SJSA1 (cell line): ENCODE results near the gene UBE2D2. TPM values are rescaled to one million over a fixed set of nuclear protein-coding genes. Genes with fewer than 3 reads are reported as not detected.

ENCODE experiments used
- DNase-seq, 2 experiments: peaks; one replicate each; pipeline ENCODE4 v3.0.0-alpha.2; 2015 to 2020; ENCODE audit warnings: low spot score in 2 of 2, low read depth in 1 of 2
- H3K27ac ChIP-seq: fragments of 250-450 bp; sonication (Bioruptor Pico); 2 replicates; pipeline ENCODE4 v1.5.1; 2020; ENCODE audit warnings: mild to moderate bottlenecking, moderate library complexity
- H3K27me3 ChIP-seq: fragments of 250-450 bp; sonication (Bioruptor Pico); replicated peaks from 2 replicates; pipeline ENCODE4 v1.5.1; 2020; ENCODE audit warnings: mild to moderate bottlenecking, moderate library complexity
- H3K36me3 ChIP-seq: fragments of 250-450 bp; sonication (Bioruptor Pico); 2 replicates; pipeline ENCODE4 v1.5.1; 2020; ENCODE audit warnings: mild to moderate bottlenecking
- H3K4me1 ChIP-seq: fragments of 250-450 bp; sonication (Bioruptor Pico); replicated peaks from 2 replicates; pipeline ENCODE4 v1.6.1; 2021; ENCODE audit warnings: mild to moderate bottlenecking
- H3K4me3 ChIP-seq: fragments of 250-450 bp; sonication (Bioruptor Pico); 2 replicates; pipeline ENCODE4 v1.5.1; 2020; ENCODE audit warnings: mild to moderate bottlenecking
- H3K9me3 ChIP-seq: fragments of 250-450 bp; sonication (Bioruptor Pico); replicated peaks from 2 replicates; pipeline ENCODE4 v1.5.1; 2020; ENCODE audit warnings: mild to moderate bottlenecking
- total RNA-seq: library from RNA; depleted of rRNA; stranded (reverse); fragments of >200 nt; shearing (Covaris generic); gene quantifications from 2 replicates; pipeline ENCODE4 v1.2.3, GENCODE V29; 2014

Gene UBE2D2
- total RNA-seq, 1 experiment from 2014 or later = 159 TPM

- Histone ChIP-seq H3K27ac (no peak overlapping the region), H3K9me3 (no peaks in the 10 kb centered on the region), H3K4me3 (no peak overlapping the region), H3K27me3 (no peaks in the 10 kb centered on the region), H3K4me1 (peaks cover 40% of the 10 kb centered on the region), H3K36me3 (no peaks in the 10 kb centered on the region)
- DNase-seq = peak in 1 of 2 experiments; percentile 41
Measured at GRCh38 chr5:139638736-139639618, 77.8 kb downstream of the UBE2D2 start.

DNA sequence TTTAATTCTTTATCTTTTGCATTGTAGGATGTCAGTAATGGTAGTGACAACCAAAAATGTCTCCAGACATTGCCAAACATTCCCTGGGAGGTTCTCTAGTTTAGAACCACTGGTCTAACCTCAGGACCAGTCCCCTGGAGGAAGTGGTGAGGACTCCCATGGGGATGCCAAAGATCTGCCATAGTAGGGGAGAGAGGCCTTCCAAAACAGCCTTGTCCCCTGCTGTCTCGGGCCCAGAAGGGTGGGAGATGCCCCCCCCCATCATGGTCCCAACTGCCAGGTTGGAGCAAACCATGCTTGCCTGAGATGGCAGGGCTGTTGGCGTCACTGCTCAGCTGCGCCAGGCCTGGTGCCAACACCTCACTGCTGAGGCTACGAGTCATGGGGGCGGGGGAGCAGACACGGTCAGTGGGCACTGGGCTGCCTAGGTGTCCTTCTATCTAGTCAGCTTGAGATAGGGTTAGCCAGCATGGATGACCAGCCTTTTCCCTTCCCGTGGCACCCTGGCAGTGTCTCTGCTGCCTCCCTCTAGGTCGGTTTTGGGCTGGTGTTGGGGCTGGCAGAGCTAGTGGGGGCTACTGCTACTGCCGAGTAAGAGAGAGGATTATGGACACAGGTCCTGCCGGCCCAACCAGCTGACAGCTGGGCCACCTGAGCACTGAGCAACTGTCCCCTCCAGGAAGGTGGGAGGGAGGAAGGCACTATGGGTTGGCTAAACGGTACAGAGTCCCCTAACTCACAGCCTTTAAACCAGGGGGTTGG, 78.7 kb downstream of the UBE2D2 start:
- no peaks in the 10 kb centered on the region for H3K9me3 ChIP-seq
- no peaks in the 10 kb centered on the region for H3K36me3 ChIP-seq
- DNase-seq = peak in 1 of 2 experiments; percentile 60
- peaks cover 40% of the 10 kb centered on the region for H3K4me1 ChIP-seq
- no peaks in the 10 kb centered on the region for H3K27me3 ChIP-seq
- no peak overlapping the region for H3K27ac ChIP-seq
- H3K4me3 ChIP-seq = no peak overlapping the region

- peaks cover 35% of the 10 kb centered on the region for H3K4me1 ChIP-seq
Measured at GRCh38 chr5:139640421-139641115, 79.4 kb downstream of the UBE2D2 start.

GRCh38 chr5:139641116-139642080, 80.3 kb downstream of the UBE2D2 start:
- Histone ChIP-seq H3K36me3 (no peaks in the 10 kb centered on the region), H3K27ac (no peak overlapping the region), H3K4me1 (peaks cover 27% of the 10 kb centered on the region), H3K4me3 (no peak overlapping the region), H3K27me3 (no peaks in the 10 kb centered on the region), H3K9me3 (no peaks in the 10 kb centered on the region)
- DNase-seq = no peak

More at GRCh38 chr5:139640421-139641115, 79.4 kb downstream of the UBE2D2 start:
- DNase-seq = peak in 1 of 2 experiments; percentile 49
- H3K27me3 ChIP-seq = no peaks in the 10 kb centered on the region
- no peaks in the 10 kb centered on the region for H3K9me3 ChIP-seq
- H3K4me3 ChIP-seq = no peak overlapping the region
- H3K27ac ChIP-seq = no peak overlapping the region
- no peaks in the 10 kb centered on the region for H3K36me3 ChIP-seq

DNA sequence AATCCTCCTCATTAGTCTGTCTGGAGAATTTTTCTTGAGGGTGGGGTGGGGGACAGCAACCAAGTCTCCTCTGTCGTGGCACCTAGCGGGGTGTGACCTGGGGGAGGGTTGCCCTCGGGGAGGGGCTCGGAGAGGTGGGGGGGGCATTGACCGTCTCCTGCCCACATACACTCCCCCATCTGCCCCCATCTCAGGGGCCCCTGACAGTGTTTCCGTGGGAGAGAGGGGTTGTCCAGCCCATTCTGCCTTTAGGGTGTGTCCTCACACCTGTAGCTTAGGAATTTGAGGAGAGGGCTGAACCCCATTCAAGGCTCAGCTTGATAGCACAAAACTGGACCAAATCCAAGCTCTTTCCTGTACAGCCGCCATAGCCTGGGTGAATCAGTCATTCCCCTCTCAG, 81.1 kb downstream of the UBE2D2 start:
- Histone ChIP-seq H3K27me3 (no peaks in the 10 kb centered on the region), H3K4me3 (no peak overlapping the region), H3K36me3 (no peaks in the 10 kb centered on the region), H3K27ac (no peak overlapping the region), H3K4me1 (peaks cover 19% of the 10 kb centered on the region), H3K9me3 (no peaks in the 10 kb centered on the region)
- no peak for DNase-seq

DNA sequence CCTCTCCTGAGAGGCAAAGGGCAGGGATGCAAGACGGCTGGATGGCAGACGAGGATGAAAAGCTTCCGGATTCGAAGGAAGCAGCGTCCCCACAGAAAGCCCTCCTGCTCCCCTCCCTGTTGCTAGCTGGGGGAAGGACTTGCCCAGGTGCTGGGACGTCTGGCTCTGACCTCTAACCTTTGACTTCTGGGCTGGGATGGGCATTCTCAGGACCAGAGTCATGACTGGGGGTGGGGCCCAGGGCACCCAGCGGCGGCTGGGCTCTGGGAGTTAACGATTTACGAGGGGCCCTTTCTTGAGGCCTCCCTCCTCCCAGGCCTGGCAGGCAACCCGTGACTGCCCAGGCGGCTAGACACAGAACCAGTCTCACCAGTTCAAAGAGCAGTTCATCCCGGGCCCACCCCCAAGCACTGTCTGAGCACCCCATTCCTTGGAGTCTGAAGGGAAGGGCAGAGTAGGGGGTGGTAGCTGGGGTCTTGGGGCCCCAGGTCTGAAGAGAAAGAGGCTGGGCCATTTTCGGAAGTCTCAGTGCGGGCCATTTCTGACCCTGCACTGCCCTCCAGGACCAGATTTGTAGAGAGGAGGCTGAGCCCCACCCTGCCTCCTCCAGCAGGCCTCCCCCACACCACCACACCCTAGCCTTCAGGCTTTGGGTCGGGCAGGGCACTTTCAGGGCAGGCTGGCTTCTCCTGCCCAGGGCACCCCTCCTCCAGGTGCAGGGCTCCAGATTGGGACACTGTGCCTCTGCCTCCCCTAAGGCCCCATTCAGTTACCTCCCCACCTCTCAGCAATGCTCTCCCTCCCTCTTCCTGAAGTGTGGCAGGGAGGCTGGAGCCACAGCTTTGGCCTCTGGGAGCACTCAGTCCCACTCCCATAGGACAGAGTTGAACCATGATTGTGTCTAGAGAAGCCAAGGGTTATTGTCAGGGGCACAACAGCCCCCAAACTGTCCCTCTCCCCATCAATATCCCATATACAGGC, 82.0 kb downstream of the UBE2D2 start:
- Histone ChIP-seq H3K4me3 (no peak overlapping the region), H3K9me3 (no peaks in the 10 kb centered on the region), H3K36me3 (peaks cover under 1% of the 10 kb centered on the region), H3K27me3 (no peaks in the 10 kb centered on the region), H3K4me1 (peaks cover 16% of the 10 kb centered on the region), H3K27ac (no peak overlapping the region)
- peak in 1 of 2 experiments; percentile 50 for DNase-seq

- Histone ChIP-seq H3K4me1 (peaks cover 9% of the 10 kb centered on the region), H3K9me3 (no peaks in the 10 kb centered on the region)
Measured at GRCh38 chr5:139644001-139644456, 82.9 kb downstream of the UBE2D2 start.

DNA sequence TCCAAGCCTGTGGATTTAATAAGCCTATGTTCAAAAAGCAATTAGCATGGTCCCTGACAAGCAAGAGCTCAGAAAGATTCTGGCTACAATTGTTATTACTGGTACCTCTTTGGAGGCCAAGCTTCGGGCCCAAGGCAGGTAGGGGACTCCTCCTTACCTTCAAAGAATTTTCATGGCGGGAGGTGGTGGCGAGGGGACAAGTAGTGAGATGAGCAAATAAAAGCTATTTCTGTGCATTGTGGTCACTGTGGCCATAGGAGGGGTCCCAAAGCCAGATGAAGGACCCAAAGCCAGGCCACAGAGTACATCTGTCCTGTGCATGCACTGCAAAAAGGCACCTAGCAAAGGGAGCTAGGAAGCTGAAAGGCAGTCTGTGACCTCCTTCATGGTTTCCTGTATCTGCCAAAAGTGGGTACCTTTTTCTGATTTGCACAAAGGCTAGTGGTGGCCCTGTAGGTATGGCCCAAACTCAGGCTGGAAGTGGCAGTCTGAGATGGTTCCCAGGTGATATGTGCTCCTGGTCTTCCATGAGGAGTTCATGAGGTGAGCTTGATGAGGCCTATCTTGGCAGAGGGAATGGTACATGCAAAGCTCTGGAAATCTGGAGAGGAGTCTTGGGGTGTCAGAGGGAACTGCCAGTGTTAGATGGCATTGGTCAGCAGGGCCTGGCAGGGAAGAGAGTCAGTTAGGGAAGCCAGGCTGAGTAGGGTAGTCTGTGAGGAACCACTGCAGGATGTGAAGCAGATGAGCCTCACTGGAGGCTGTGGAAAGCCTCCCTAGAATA, 83.7 kb downstream of the UBE2D2 start:
- Histone ChIP-seq H3K9me3 (no peaks in the 10 kb centered on the region), H3K36me3 (peaks cover 13% of the 10 kb centered on the region), H3K4me1 (peaks cover 11% of the 10 kb centered on the region), H3K4me3 (no peak overlapping the region), H3K27ac (no peak overlapping the region), H3K27me3 (no peaks in the 10 kb centered on the region)
- no peak for DNase-seq

More at GRCh38 chr5:139644001-139644456, 82.9 kb downstream of the UBE2D2 start:
- peaks cover 6% of the 10 kb centered on the region for H3K36me3 ChIP-seq
- no peak overlapping the region for H3K27ac ChIP-seq
- no peaks in the 10 kb centered on the region for H3K27me3 ChIP-seq
- DNase-seq = no peak
- H3K4me3 ChIP-seq = no peak overlapping the region

GRCh38 chr5:139645430-139645871, 84.3 kb downstream of the UBE2D2 start:
- Histone ChIP-seq H3K9me3 (no peaks in the 10 kb centered on the region), H3K4me3 (no peak overlapping the region), H3K4me1 (peaks cover 15% of the 10 kb centered on the region), H3K27ac (no peak overlapping the region), H3K27me3 (no peaks in the 10 kb centered on the region), H3K36me3 (peaks cover 18% of the 10 kb centered on the region)
- no peak for DNase-seq

- DNase-seq = no peak
- peaks cover 18% of the 10 kb centered on the region for H3K36me3 ChIP-seq
- H3K4me3 ChIP-seq = no peak overlapping the region
- H3K4me1 ChIP-seq = peaks cover 22% of the 10 kb centered on the region
- H3K9me3 ChIP-seq = no peaks in the 10 kb centered on the region
- no peak overlapping the region for H3K27ac ChIP-seq
- H3K27me3 ChIP-seq = no peaks in the 10 kb centered on the region
Measured at GRCh38 chr5:139646111-139646510, 85.0 kb downstream of the UBE2D2 start.

GRCh38 chr5:139646912-139647505, 85.9 kb downstream of the UBE2D2 start:
- Histone ChIP-seq H3K36me3 (peaks cover 18% of the 10 kb centered on the region), H3K27ac (no peak overlapping the region), H3K4me1 (peaks cover 31% of the 10 kb centered on the region), H3K4me3 (no peak overlapping the region), H3K27me3 (no peaks in the 10 kb centered on the region), H3K9me3 (no peaks in the 10 kb centered on the region)
- DNase-seq = no peak
